HG03060 (cell line): ENCODE measurements around the gene DCPS.
"Not testable (repeated sequence)": the region's sequence is repeated elsewhere in the genome, so short reads cannot be mapped to it uniquely, and the experiment has no call there.

Experiments used
- ATAC-seq: cut with Tn5 transposase; IDR thresholded peaks from one replicate; pipeline ENCODE4 v1.9.1; 2021; ENCODE audit warnings: low read depth, moderate number of reproducible peaks; ENCODE audit not compliant: unreplicated experiment

The DCPS gene

DNA sequence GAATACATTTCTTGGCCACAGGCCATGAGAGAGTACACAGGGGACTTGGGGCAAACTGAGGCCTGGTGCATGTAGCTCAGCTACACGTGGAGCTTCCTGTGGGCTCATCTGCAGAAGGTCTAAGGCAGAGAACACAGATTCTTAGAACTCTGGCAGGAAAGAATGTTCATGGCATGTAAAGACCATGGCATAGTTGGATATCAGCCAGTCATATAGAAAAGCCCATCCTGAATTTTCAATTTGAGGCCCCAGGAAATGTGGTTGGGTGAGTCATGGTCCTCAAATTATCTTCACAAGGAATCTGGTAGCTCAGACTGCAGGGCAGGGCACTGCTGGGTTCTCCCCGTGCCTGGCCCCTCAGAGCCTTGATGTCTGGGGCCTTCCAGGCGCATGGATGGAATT, 37.9 kb downstream of the DCPS start:
- no peak for ATAC-seq

DNA sequence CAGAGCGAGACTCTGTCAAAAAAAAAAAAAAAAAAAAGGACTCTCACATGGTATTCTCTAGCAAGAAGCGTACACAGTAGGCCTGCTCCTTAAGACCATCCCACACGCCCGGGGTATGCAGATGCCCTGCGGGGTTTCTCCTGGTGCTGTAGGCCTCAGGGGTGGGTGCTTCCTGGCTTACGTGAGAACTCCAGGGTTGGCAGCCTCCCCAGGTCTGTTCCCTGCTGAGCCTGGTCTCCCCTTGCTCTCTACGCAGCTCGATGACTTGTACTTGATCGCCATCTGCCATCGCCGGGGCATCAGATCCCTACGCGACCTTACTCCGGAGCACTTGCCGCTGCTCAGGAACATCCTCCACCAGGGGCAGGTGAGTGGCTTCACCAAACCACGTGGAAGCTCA, 39.2 kb downstream of the DCPS start:
- ATAC-seq = no peak

DNA sequence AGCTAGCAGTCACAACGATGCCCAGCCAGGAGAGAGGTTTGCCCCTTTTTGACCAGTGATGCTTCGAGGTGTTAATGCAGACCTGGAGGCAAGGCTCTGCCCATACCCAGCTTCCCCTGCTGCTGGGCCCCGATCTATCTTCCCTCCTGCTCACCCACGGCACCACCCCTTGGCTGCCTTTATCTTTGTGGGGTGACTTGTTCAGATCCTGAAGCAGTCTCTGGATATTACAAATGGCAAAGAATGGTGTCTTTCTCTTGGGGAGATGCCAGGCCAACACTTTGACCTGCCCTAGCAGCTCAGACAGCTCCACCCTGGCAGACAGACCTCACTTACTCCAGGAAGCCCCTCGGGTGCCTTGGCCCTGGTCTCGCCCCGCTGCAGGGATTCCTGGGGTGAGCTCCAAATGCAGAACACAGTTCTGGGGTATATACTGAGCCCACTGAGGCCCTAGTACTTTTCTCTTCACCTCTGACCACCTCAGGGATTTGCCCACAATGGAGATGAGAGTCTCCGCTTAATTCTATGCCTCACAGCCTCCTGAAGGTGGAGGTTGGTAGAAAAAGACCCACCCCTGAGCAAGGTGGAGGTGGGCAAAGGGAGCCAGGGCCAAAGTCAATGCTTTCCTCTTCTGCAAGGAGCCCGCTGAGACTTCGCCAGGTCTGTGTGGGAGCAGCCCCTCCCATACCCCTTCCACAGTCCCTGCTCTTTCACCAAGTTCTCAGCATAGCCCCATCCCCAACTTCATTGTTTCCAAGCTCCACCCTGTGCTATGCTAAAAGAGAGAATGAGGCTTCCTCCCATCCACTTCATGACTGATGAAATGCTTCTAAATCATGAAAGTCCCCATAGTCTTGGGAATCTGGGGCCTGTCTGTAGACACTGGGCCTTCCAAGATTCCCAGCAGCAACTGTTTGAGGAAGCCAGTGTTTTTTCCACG, 40.6 kb downstream of the DCPS start:
- no peak for ATAC-seq

DNA sequence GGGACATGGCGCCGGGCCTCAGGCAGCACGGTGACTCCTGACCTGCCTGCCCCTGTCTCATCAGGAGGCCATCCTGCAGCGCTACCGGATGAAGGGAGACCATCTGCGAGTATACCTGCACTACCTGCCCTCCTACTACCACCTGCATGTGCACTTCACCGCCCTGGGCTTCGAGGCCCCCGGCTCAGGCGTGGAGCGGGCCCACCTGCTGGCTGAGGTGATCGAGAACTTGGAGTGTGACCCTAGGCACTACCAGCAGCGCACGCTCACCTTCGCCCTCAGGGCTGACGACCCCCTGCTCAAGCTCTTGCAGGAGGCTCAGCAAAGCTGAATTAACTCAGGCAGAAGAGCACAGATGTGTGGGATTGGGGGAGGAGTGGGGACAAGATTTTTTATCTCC, 41.4 kb downstream of the DCPS start:
- no peak for ATAC-seq

DNA sequence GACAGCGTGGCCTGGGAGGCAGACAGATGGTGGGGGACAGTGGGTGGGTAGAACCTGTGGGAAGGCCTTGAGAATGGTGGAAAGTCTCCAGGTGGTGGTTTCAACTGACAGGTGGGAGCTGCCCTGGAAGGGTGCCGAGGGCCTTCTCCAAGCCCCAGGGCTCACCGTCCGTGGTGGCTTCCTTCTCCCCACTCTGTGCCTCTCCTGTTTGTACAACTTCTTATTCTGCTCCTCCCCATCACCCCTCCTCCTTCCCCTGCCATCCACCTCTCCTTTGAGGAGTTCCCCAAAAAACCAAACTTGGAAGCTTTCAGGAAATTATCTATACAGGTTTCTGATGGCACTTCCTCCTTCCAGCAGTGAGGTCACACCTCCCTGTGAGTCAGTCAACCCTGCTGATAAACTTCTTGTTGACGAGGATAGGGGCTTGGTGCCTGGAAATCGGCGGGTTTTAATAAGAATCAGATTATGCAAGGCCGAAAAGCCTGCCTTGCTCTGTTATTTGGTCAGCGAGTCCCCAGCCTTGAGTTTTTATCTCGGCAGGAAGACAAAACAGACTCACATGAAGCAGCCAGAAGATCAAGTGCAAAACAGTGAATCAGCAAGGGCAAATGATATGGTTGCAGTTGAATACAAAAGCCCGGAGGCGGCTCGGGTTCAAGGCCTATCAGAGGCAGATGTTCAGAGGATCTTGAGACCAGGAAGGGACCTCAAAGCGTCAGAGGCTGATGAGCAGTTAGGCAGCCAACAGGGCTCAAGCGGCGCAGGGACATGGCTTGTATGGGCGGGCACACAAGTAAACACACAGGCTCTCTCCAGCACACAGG, 42.1 kb downstream of the DCPS start:
- ATAC-seq = no peak

DNA sequence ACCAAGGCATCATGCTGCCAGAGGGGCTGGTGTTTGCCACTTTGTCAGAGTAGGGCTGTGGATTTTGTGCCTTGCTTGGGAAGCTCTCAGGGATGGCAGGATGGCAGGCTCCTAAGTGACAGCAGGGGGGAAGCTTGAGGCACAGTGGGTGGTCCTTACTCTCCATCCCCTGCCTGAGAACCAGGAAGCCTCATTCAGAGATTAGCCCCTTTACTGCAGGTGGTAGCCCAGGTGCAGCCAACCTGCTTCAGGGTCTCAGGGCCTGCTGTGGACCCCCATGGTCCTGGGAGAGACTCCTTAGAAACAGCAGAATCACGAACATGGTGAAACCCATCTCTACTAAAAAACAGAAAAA, 42.7 kb downstream of the DCPS start:
- ATAC-seq = no peak

DNA sequence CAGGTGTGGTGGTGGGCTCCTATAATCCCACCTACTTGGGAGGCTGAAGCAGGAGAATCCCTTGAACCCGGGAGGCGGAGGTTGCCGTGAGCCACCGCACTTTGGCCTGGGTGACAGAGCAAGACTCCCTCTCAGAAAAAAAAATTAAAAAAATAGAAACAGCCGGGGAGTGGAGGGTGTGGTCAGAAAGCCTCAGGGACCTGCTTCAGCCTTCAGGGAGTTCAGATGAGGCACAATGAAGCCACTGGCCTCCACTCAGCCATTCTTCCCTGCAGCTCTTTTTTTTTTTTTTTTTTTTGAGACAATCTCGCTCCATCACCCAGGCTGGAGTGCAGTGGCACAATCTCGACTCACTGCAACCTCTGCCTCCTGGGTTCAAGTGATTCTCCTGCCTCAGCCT, 43.1 kb downstream of the DCPS start:
- not testable (repeated sequence) for ATAC-seq

DNA sequence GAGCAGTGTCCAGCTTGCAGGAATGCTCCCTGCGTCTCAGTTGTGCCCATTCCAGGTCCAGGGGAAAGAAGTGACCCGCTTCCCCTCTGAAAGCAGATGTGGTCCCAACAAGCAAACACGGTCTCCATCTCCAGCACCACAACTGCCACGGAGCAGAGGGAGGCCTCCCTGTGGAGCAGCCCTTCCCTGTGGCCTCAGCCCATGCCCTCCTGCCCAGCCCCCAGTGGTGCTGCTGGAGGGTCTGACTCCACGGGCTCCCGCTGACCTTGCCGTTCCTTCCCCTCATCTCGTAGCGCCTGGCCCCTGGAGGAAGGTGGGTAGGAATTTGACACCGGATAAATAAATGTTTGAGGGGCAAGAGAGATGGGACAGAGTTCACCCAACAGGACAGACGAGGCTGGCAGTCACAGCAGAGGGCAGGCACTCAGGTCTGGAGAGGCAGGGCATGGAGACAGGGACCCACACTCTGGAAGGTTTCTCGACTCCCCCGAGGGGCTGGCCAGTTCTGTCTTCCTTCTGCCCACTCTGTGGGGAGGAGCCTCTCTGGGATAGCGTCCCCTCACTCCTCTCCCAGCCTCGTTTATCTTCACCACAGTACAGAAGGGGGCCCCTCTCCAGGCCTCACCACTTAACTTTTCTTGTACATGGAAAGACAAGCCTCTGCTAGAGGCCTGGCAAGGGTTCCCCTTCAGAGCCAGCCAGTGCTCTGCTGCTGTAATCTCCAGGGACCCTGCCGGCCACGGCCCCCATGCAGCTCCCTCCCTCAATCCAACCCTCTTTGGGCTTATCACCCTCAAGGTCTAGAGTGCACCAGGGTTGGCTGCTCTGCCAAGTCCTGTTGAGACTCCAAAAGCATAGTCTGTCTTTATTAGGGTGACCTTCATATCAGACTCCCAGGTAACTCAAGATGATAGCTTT, 44.1 kb downstream of the DCPS start:
- no peak for ATAC-seq

DNA sequence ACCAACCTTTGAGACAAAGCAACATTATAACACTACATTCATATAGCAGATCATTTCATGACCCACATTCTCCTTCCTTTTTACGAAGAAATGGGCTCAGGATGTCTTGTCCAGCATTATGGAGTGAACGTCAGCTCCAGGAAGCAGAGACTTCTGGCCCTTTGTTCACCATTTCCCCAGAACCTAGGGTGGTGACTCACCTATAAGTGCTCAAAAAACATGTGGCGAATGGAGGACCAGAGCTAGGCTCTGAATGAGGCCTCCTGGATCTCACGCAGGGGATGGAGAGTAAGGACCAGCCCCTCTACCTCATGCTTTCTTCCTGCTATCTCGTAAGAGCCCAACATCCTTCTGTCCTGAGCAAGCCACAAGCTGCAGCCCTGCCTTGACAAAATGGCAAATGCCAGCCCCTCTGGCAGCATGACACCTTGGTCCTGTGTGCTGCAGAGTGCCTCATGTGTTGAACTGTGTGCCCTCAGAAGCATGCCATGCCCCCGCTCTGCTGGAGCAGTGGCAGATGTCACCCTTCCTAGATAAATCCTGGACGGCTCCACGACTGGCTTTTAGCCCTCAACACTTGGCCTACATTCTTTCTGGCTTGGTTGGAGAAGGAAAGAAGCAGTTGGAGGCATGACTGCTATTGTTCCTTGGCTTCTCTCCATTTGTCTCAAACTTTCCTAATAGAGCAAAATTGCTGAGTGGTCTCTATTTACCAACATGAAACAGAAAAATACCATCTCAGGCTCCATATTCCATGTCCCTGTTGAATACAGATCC, 45.1 kb downstream of the DCPS start:
- no peak for ATAC-seq

DNA sequence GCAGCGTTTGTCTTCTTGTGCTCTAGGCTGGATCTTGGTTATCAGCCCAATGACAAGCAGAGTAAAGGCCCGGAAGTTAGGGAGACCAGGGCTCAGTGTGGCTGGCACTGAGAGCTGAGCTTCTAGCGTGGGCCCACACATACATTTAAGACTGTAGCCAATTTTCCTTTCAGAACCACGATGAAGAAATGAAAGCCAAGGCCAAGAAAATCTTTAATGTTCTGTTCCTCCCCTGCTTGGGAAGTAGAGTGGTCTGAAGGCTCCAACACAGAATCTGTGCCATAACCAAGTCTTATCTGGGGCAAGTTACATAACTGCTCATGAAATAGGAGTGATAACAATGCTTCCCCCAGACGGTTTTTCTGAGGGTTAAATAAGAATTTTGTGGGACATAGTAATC, 47.0 kb downstream of the DCPS start:
- no peak for ATAC-seq

DNA sequence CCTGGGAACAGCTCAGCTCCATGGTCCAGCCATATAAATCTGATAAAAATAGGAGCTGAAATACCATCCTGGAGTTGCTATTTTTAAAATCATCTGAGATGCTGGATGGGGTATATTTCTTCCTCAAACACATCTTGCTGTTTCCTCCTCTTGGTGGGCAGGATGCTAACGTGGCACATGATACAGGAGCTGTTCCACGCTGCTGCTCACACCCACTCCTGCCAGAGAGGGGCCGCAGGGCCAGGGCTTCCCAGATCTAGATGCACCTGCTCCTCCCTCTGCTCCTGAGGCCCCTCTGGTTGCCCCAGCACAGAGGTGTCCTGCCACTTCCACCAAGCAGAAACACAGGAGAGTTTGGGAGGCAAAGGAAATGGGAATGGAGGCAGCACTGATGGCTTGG, 48.3 kb downstream of the DCPS start:
- ATAC-seq = no peak

DNA sequence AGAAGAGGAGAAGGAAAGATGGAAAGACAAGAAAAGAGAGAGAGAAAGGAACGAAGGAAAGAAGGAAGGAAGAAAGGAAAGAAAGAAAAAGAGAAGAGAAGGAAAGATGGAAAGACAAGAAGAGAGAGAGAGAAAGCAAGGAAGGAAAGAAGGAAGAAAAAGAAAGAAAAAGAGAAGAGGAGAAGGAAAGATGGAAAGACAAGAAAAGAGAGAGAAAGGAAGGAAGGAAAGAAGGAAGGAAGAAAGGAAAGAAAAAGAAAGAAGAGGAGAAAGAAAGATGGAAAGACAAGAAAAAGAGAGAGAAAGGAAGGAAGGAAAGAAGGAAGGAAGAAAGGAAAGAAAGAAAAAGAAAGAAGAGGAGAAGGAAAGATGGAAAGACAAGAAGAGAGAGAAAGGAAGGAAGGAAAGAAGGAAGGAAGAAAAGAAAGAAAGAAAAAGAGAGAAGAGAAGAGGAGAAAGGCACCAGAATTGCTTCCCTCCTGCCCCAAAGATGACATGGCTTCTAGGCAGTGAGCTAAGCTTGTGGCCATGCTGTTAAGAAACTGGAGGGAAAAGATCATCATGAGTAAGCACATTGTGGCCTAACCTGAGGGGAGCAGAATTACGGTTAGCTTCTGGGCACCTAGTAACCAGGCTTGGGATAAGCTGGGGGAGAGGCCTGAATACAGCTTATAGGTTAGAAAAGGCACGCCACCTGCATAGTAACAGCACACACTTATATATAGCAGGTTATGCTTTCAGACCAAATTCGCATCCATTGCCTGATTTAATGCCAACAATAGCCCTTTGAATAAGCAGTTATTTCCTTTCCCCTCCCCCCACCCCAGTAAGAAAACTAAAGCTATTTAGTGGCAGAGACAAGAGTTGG, 49.3 kb downstream of the DCPS start:
- ATAC-seq = no peak

DNA sequence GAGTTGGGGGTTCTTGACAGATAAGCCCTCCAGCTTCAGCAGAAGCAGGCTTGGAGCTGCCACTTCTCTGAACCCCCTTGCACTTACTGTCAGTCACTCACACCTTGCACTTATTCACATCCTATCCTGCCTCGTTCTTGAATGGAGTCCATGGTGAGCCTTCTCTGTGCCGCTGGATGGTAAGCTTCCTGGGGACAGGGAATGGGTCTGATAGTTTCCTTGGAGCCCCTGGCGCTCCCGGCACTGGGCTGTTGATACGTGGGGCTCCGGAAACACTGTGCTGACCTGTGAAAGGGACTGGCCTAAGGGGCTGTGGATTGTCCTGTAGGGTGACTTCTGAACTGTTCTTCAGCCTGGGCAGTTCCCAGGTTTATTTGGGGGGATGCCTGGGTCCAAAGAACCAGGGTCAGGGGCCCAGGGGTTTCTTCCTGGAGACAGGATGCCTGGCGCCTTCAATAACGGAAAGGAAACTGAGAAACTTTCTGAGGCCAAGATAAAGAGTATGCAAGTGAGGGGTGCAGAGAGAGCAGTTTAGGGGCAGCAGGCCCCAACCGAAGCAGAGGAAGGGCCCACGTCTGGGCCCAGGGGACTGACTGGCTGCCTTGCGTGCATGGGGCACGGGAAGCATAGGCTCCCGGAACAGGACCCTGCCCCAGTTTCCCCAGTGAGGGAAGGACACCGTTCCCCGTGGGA, 50.9 kb downstream of the DCPS start:
- ATAC-seq = no peak

DNA sequence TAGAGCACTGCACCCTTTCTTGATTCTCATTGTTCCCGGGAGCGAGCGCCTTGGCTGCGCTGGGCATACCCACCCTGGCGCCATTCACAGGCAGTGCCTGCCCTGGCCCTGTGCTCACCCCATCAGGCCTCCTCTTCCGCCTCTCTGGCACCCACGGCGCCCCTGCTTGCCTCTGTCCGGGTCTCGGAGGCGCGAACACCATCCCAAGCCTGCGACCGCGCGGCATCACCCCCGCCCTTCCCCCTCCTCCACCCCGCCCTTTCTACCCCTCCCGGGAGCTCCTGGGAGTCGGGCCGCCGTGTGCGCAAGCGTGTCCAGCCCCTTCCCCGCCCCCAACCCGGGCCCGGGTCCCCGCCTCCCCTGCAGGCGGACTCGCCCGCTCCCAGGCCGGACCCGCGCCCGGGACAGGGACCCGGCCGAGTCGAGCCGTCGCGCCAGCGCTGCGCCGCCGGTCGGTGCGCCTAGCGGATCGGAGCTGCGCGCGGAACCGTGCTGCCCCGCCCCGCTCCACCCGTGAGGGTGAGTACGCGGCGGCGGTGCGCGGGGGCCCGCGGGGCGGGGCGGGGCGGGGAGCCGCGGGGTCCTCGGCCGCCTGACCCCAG, 51.6 kb downstream of the DCPS start, which contains the start of gene ST3GAL4:
TSS of gene ST3GAL4 (plus strand) at position 363 of the 602 bp plus-strand sequence. CDS start 50,470 bp downstream, outside the sequence.
- no peak for ATAC-seq

DNA sequence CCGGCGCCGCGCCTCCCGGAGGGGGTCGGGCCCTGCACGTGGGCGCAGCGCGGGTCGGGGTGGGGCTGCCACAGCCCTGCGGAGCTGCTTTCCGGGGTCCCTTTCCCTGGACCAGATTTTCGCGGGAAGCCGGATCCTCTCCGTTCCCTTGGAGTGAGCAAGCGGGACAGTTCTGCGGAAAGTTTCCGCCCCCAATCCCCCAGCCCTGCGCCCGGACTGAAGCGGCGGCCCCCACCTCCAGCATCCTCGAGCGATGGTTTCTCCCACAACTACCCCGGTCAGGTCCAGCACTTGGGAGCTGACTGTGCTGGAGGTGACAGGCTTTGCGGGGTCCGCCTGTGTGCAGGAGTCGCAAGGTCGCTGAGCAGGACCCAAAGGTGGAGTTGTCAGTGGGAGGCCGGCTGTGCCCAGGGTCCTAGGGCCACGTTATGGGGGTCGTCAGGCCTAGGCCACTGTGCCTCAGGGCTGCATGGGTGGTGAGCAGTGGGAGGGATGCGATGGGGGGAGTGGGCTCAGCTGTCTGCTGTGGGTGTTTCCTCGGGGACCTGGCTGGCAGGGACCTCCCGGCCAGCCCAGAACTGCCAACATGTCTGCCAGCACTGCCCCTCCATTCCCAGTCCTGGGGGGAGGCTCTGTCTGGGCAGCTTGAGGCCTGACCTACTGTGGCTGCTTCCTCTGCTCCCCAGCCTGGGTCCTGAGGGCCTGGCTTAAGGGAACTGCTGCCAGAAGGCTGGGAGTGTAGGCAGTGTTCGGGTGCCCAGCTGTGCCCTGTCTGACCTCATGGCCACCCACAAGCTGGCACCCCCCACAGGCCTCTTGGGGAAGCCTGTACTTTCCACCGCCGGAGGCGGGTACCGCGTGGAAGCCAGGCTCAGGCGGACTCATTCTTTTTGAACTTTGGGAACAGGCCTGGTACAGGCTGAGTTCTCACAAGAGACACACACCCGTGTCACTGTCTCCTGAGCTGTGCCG, 52.4 kb downstream of the DCPS start:
- no peak for ATAC-seq

DNA sequence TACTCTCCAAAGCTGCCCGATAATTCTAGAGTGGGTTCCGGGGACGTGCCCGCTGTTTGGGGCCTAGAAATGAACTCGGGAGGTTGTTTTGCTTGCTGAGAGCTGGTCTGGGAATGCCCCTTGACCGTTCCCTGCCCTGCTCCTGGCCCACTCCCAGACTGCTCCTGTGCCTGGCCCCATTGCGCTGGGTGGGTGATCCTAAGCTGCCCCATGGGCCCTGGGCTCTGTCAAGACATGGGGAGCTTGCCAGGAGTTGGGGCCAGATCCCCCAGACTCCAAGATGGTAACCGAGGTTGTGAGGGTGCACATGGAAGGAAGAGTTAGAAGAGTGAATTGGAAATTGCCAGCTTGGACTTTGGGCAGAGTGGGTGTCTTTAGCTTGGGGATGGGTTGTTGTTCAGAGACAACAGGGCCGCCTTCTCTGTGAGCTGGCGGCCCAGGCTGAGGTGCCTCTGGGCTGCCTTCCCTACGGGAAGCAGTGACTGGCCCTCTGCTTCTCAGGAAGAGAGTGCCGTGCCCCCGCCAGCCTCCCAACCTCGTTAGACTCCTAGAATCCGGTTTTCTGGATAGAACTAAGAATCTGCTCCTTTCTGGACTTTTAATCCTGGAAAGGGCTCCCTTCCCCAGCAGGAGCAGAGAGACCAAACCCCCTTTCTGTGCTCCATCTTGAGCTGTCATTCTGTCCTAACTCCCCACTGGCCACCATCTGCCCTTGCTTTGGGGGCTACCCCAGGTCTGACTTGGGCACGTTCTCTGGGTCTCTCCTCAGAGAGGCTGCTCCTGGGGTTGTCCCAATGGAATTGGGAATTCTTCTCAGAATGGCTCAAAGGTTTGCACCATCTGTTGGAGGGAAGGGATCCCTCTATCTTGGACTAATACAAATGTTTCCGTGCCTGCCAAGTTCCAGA, 53.4 kb downstream of the DCPS start:
- ATAC-seq = no peak
